K562 (cell line): ENCODE data around the gene KIF21A. TPM values are rescaled to one million over a fixed set of nuclear protein-coding genes. Genes with fewer than 3 reads are reported as not detected.

ENCODE experiments used
- CBX3 ChIP-seq, 2 experiments: IDR thresholded peaks; 1 replicate in 1 of 2; 2 replicates in 1 of 2; pipeline ENCODE4 v1.6.1; 2012; ENCODE audit warnings: inconsistent platforms in 2 of 2, low read length in 2 of 2, borderline replicate concordance in 1 of 2, control low read depth in 1 of 2
- CREB1 ChIP-seq, 2 experiments: sonication (generic) in 1 of 2; formaldehyde crosslinking in 1 of 2; IDR thresholded peaks; 2 replicates each; pipeline versions ENCODE4 v1.6.1 to v1.8.0; 2012 to 2022; ENCODE audit warnings: inconsistent platforms in 1 of 2, mild to moderate bottlenecking in 1 of 2, missing genetic modification reagents in 1 of 2, moderate library complexity in 1 of 2
- ELF4 ChIP-seq: fragments of 450-650 bp; formaldehyde crosslinking; IDR thresholded peaks from 2 replicates; pipeline ENCODE4 v1.4.0; 2022; ENCODE audit warnings: missing genetic modification characterization
- IFI16 ChIP-seq: fragments of 250-450 bp; sonication (Bioruptor Pico); IDR thresholded peaks from 2 replicates; pipeline ENCODE4 v2.1.2; 2022; ENCODE audit warnings: mild to moderate bottlenecking, inconsistent platforms
- KDM5B ChIP-seq: fragments of 200-600 bp; sonication (generic); IDR thresholded peaks from 2 replicates; pipeline ENCODE4 v1.6.1; 2012; ENCODE audit warnings: low read depth, mild to moderate bottlenecking, moderate library complexity, low read length, control low read depth, inconsistent platforms; ENCODE audit not compliant: insufficient replicate concordance
- MAFG ChIP-seq: fragments of 450-650 bp; conservative IDR thresholded peaks from 2 replicates; pipeline ENCODE4 v1.6.1; 2016; ENCODE audit warnings: missing genetic modification characterization, missing compliant biosample characterization
- MLX ChIP-seq, 2 experiments: fragments of 450-650 bp in 1 of 2; sonication (generic) in 1 of 2; formaldehyde crosslinking; conservative IDR thresholded peaks; 2 replicates each; pipeline versions ENCODE4 v1.4.0 to v1.8.1; 2020 to 2022; ENCODE audit warnings: mild to moderate bottlenecking in 1 of 2, missing genetic modification reagents in 1 of 2
- MYNN ChIP-seq, 2 experiments: sonication (generic); formaldehyde crosslinking in 1 of 2; IDR thresholded peaks; 2 replicates each; pipeline versions ENCODE4 v1.5.0 to v1.6.1; 2016 to 2020; ENCODE audit warnings: antibody characterized with exemption in 1 of 2, missing genetic modification reagents in 1 of 2
- NUFIP1 ChIP-seq: fragments of 450-650 bp; IDR thresholded peaks from 2 replicates; pipeline ENCODE4 v1.6.1; 2018; ENCODE audit not compliant: partially characterized antibody
- POLR2AphosphoS5 ChIP-seq: IDR thresholded peaks from 2 replicates; pipeline ENCODE4 v1.6.1; 2011; ENCODE audit warnings: mild to moderate bottlenecking, low read depth, low read length, moderate library complexity; ENCODE audit not compliant: control insufficient read depth, insufficient read depth
- RCOR1 ChIP-seq, 2 experiments: IDR thresholded peaks; 2 replicates each; pipeline ENCODE4 v1.6.1; 2012; ENCODE audit warnings: low read depth in 2 of 2, low read length in 2 of 2, borderline replicate concordance in 1 of 2, improper control_type of control experiment in 1 of 2
- SREBF1 ChIP-seq: fragments of 150-350 bp; IDR thresholded peaks from 2 replicates; pipeline ENCODE4 v1.6.1; 2014; ENCODE audit warnings: antibody characterized with exemption, low read depth, low read length, borderline replicate concordance
- SRSF1 ChIP-seq: fragments of 200-400 bp; formaldehyde crosslinking; IDR thresholded peaks from 2 replicates; pipeline ENCODE4 v1.6.1; 2017; ENCODE audit warnings: mild to moderate bottlenecking, low read depth, low read length, moderate library complexity
- THRB ChIP-seq: fragments of 450-650 bp; formaldehyde crosslinking; conservative IDR thresholded peaks from 2 replicates; pipeline ENCODE4 v1.4.0; 2022; ENCODE audit warnings: mild to moderate bottlenecking, missing genetic modification characterization
- ZNF174 ChIP-seq: fragments of 250-450 bp; sonication (Bioruptor Pico); IDR thresholded peaks from 2 replicates; pipeline ENCODE4 v1.4.0; 2020; ENCODE audit warnings: mild to moderate bottlenecking
- ZNF212 ChIP-seq: fragments of 450-650 bp; formaldehyde crosslinking; IDR thresholded peaks from 2 replicates; pipeline ENCODE4 v1.4.0; 2020; ENCODE audit warnings: mild to moderate bottlenecking
- ZNF224 ChIP-seq: sonication (generic); formaldehyde crosslinking; IDR thresholded peaks from 2 replicates; pipeline ENCODE4 v1.8.0; 2022; ENCODE audit warnings: mild to moderate bottlenecking, missing genetic modification reagents
- ZNF778 ChIP-seq: fragments of 450-650 bp; formaldehyde crosslinking; IDR thresholded peaks from 2 replicates; pipeline ENCODE4 v1.4.0; 2020; ENCODE audit warnings: mild to moderate bottlenecking, moderate library complexity
- polyA plus RNA-seq, 8 experiments: library from polyadenylated mRNA; depleted of rRNA in 4 of 8; stranded (reverse) in 5 of 8; unstranded in 3 of 8; fragments of >200 nt; fragmentation: Nextera tagmentation in 2 of 8; fragmentation: Illumina TruSeq in 1 of 8; extraction: Ambion mirVana in 2 of 8; extraction: Trizol in 1 of 8; gene quantifications; 2 replicates each; pipeline versions ENCODE4 v1.2.1 to v1.2.3, GENCODE V29; 2011 to 2014; ENCODE audit warnings: inconsistent platforms in 1 of 8, missing spikeins in 1 of 8
- total RNA-seq, 7 experiments: library from RNA; depleted of rRNA in 6 of 7; stranded (reverse); fragments of >200 nt in 6 of 7; fragmentation: Illumina TruSeq in 2 of 7; extraction: Trizol in 2 of 7; gene quantifications; 2 replicates each; pipeline versions ENCODE4 v1.2.1 to v1.2.3, GENCODE V29; 2011 to 2021; ENCODE audit warnings: low replicate concordance in 1 of 7
- TF ChIP-seq, protein P1 (sequence below), 2 experiments: fragments of 450-650 bp in 1 of 2; sonication (generic) in 1 of 2; formaldehyde crosslinking in 1 of 2; IDR thresholded peaks in 1 of 2; conservative IDR thresholded peaks in 1 of 2; 2 replicates each; pipeline versions ENCODE4 v1.6.1 to v1.8.1; 2016 to 2023; ENCODE audit warnings: mild to moderate bottlenecking in 2 of 2, moderate library complexity in 2 of 2, inconsistent platforms in 1 of 2, missing genetic modification reagents in 1 of 2

The KIF21A gene
- total and polyA plus RNA-seq, 9 of the 15 experiments (the other 6 are each of a cell fraction or from before 2014, with no cell fraction given): 17.7 to 45.0 (median 30.3) TPM

- TF ChIP-seq MLX (CRISPR knock-in tag; conservative IDR thresholded peaks at IDR 0.05) (no peak), RCOR1 (IDR thresholded peaks at IDR 0.05; ENCODE audit: borderline replicate concordance in 1 of 2, low read depth in 2 of 2, low read length in 2 of 2) (peak in 1 of 2 experiments; percentile 48; a peak in 2 of 4 replicates), MYNN (IDR thresholded peaks at IDR 0.05) (no peak), MYNN (CRISPR knock-in tag; IDR thresholded peaks at IDR 0.05) (no peak), ZNF212 (CRISPR knock-in tag) (no peak), ZNF174 (CRISPR knock-in tag) (no peak), IFI16 (CRISPR knock-in tag) (no peak), ZNF778 (no peak), SRSF1 (no peak), CBX3 (IDR thresholded peaks at IDR 0.05; ENCODE audit: borderline replicate concordance in 1 of 2, low read length in 2 of 2) (no peak), ELF4 (CRISPR knock-in tag) (0 out of 2 replicates have a peak, but pooled peaks have one; percentile 7), POLR2AphosphoS5 (no peak), NUFIP1 (no peak), SREBF1 (no peak), THRB (CRISPR knock-in tag) (no peak), ZNF224 (no peak), MAFG (tag) (peak; percentile 89), CREB1 (IDR thresholded peaks at IDR 0.05) (no peak), CREB1 (CRISPR knock-in tag; IDR thresholded peaks at IDR 0.05) (no peak), KDM5B (no peak)
- TF ChIP-seq, protein P1, sequence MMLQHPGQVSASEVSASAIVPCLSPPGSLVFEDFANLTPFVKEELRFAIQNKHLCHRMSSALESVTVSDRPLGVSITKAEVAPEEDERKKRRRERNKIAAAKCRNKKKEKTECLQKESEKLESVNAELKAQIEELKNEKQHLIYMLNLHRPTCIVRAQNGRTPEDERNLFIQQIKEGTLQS (IDR thresholded peaks at IDR 0.05): peak; percentile 31; the same call in 1 of the 2 replicates
- TF ChIP-seq, protein P1 (CRISPR knock-in tag; conservative IDR thresholded peaks at IDR 0.05): no peak
Observed at GRCh38 chr12:39440781-39441180, 2.1 kb downstream of the KIF21A start (continued).
